A549 (cell line): ENCODE results near the gene LAMTOR5. TPM values are rescaled to one million over a fixed set of nuclear protein-coding genes. Genes with fewer than 3 reads are reported as not detected.

Experiments used
- ATAC-seq, 2 experiments: fragments of 200-7000 bp in 1 of 2; fragments of >200 bp in 1 of 2; cut with Nextera tagmentation in 1 of 2; cut with Tn5 transposase in 1 of 2; 3 replicates each; pipeline versions ENCODE4 v1.8.0 to v1.9.1; 2018 to 2020; ENCODE audit warnings: mild to moderate bottlenecking in 1 of 2, moderate library complexity in 1 of 2
- CTCF ChIA-PET: fragments of 300-600 bp; sonication (Branson Sonifier 250); formaldehyde crosslinking; extraction: SDS; loops from one replicate; lab custom pipeline; 2021; ENCODE audit warnings: antibody characterized with exemption, inconsistent platforms; lab: Yijun Ruan, JAX
- POLR2A ChIA-PET: fragments of 350-600 bp; formaldehyde crosslinking; extraction: SDS; loops from one replicate; lab custom pipeline; 2021; ENCODE audit warnings: antibody characterized with exemption, inconsistent platforms; lab: Yijun Ruan, JAX
- DNase-seq, 2 experiments: peaks; one replicate each; pipeline versions ENCODE4 v3.0.0 to v3.0.0-alpha.2; 2011 to 2016; ENCODE audit warnings: low read depth in 1 of 2, low spot score in 1 of 2
- FAIRE-seq: peaks from 2 replicates; lab custom pipeline; 2011; peaks lifted over from hg19 to GRCh38; lab: Jason Lieb, UNC
- H3K27ac ChIP-seq, 2 experiments: fragments of >200 bp; sonication (Bioruptor Twin); formaldehyde crosslinking; 3 replicates each; pipeline ENCODE4 v1.5.1; 2016 to 2017
- H3K4me1 ChIP-seq: fragments of >200 bp; sonication (Bioruptor Twin); formaldehyde crosslinking; 3 replicates; pipeline ENCODE4 v1.6.1; 2016
- H3K4me2 ChIP-seq: fragments of >200 bp; sonication (Bioruptor Twin); formaldehyde crosslinking; 3 replicates; pipeline ENCODE4 v1.6.1; 2016
- H3K4me3 ChIP-seq: fragments of >200 bp; sonication (Bioruptor Twin); formaldehyde crosslinking; 3 replicates; pipeline ENCODE4 v1.5.1; 2016
- H3K9me3 ChIP-seq: fragments of >200 bp; sonication (Bioruptor Twin); formaldehyde crosslinking; 3 replicates; pipeline ENCODE4 v1.6.1; 2016
- CEBPB ChIP-seq, 2 experiments: fragments of >200 bp in 1 of 2; sonication (Bioruptor Twin) in 1 of 2; formaldehyde crosslinking in 1 of 2; IDR thresholded peaks; 2 replicates each; pipeline ENCODE4 v1.6.1; 2012 to 2016
- EHF ChIP-seq: fragments of 250-450 bp; sonication (Bioruptor Pico); IDR thresholded peaks from 2 replicates; pipeline ENCODE4 v1.5.0; 2020; ENCODE audit warnings: mild to moderate bottlenecking
- ESRRA ChIP-seq: fragments of 150-350 bp; IDR thresholded peaks from 2 replicates; pipeline ENCODE4 v1.6.1; 2014; ENCODE audit warnings: mild to moderate bottlenecking, low read length, borderline replicate concordance
- FOSB ChIP-seq: fragments of 250-450 bp; sonication (Bioruptor Pico); IDR thresholded peaks from 2 replicates; pipeline ENCODE4 v1.5.0; 2020; ENCODE audit warnings: mild to moderate bottlenecking, moderate library complexity
- GATA3 ChIP-seq: IDR thresholded peaks from 2 replicates; pipeline ENCODE4 v1.6.1; 2012; ENCODE audit warnings: borderline replicate concordance
- HES2 ChIP-seq: fragments of >200 bp; sonication (Bioruptor Twin); formaldehyde crosslinking; IDR thresholded peaks from 2 replicates; pipeline ENCODE4 v1.6.1; 2016
- HEYL ChIP-seq: fragments of 250-450 bp; sonication (Bioruptor Pico); IDR thresholded peaks from 2 replicates; pipeline ENCODE4 v1.8.0; 2021; ENCODE audit warnings: mild to moderate bottlenecking, moderate library complexity
- HMGXB4 ChIP-seq: fragments of 250-450 bp; sonication (Bioruptor Pico); IDR thresholded peaks from 2 replicates; pipeline ENCODE4 v1.5.0; 2021; ENCODE audit warnings: mild to moderate bottlenecking, moderate library complexity, borderline replicate concordance
- HOXA7 ChIP-seq: fragments of 250-450 bp; sonication (Bioruptor Pico); IDR thresholded peaks from 2 replicates; pipeline ENCODE4 v1.5.0; 2020; ENCODE audit warnings: mild to moderate bottlenecking, moderate library complexity
- MAZ ChIP-seq: fragments of 150-350 bp; IDR thresholded peaks from 2 replicates; pipeline ENCODE4 v1.6.1; 2014; ENCODE audit warnings: antibody characterized with exemption, low read depth, low read length, borderline replicate concordance
- NR3C1 ChIP-seq: fragments of >200 bp; sonication (Bioruptor Twin); formaldehyde crosslinking; IDR thresholded peaks from 3 replicates; pipeline ENCODE4 v1.6.1; 2017
- PHF8 ChIP-seq: fragments of 200-600 bp; sonication (generic); IDR thresholded peaks from 2 replicates; pipeline ENCODE4 v1.6.1; 2016; ENCODE audit warnings: low read depth, mild to moderate bottlenecking, antibody characterized with exemption, moderate library complexity, borderline replicate concordance
- RCOR1 ChIP-seq: fragments of 150-350 bp; IDR thresholded peaks from 2 replicates; pipeline ENCODE4 v1.6.1; 2014; ENCODE audit warnings: antibody characterized with exemption, low read length, low read depth
- REST ChIP-seq: fragments of 200-600 bp; sonication (generic); IDR thresholded peaks from 2 replicates; pipeline ENCODE4 v1.6.1; 2016; ENCODE audit warnings: antibody characterized with exemption, mild to moderate bottlenecking, moderate library complexity
- SMC3 ChIP-seq: fragments of >200 bp; sonication (Bioruptor Twin); formaldehyde crosslinking; IDR thresholded peaks from 3 replicates; pipeline ENCODE4 v1.6.1; 2018; ENCODE audit warnings: inconsistent platforms
- SREBF2 ChIP-seq: fragments of 450-650 bp; IDR thresholded peaks from 2 replicates; pipeline ENCODE4 v1.6.1; 2014; ENCODE audit warnings: mild to moderate bottlenecking, moderate library complexity
- ZFP36 ChIP-seq: fragments of 450-650 bp; IDR thresholded peaks from 2 replicates; pipeline ENCODE4 v1.6.1; 2014; ENCODE audit warnings: borderline replicate concordance; ENCODE audit not compliant: partially characterized antibody
- ZSCAN20 ChIP-seq: fragments of 250-450 bp; sonication (Bioruptor Pico); IDR thresholded peaks from 2 replicates; pipeline ENCODE4 v1.8.0; 2022; ENCODE audit warnings: mild to moderate bottlenecking, moderate library complexity
- WGBS: methylation state at CpG from one replicate; pipeline ENCODE4 v1.1.6; 2017; ENCODE audit errors: missing lambda C conversion rate; 5-methylcytosine and 5-hydroxymethylcytosine counted together
- polyA plus RNA-seq, 4 experiments: library from polyadenylated mRNA; depleted of rRNA in 3 of 4; stranded (reverse); fragments of >200 nt; fragmentation: RNase III in 1 of 4; extraction: RNeasy Plus Mini Kit Qiagen cat#74134 plus additional on column Dnase treatment in 1 of 4; gene quantifications; 2 replicates in 3 of 4; 3 replicates in 1 of 4; pipeline ENCODE4 v1.2.3, GENCODE V29; 2011 to 2017
- TF ChIP-seq, protein P1 (sequence below): fragments of 450-650 bp; IDR thresholded peaks from 2 replicates; pipeline ENCODE4 v1.6.1; 2014; ENCODE audit warnings: antibody characterized with exemption

The LAMTOR5 gene
- polyA plus RNA-seq, 2 of the 4 experiments (the other 2 are of a cell fraction): 254 to 256 TPM

- no peak overlapping the region for H3K4me3 ChIP-seq
- ATAC-seq: no peak
- TF ChIP-seq HOXA7 (CRISPR knock-in tag) (no peak), REST (no peak), EHF (CRISPR knock-in tag) (no peak), SMC3 (no peak), ESRRA (no peak), PHF8 (no peak)
- TF ChIP-seq, all 56 proteins: peak for 0
- ChIA-PET CTCF (interaction anchor here (0.9 to 11.4 kb wide), 6 partner anchors 18 to 234 kb away, joined by 4 to 140 read pairs (median 12); no protein-coding TSS in a partner anchor), POLR2A (no interaction called here)
- DNase-seq (no peak), FAIRE-seq (no peak)
- H3K27ac ChIP-seq: no peak overlapping the region
- H3K4me1 ChIP-seq: peaks cover 12% of the 10 kb centered on the region
- no peak overlapping the region for H3K4me2 ChIP-seq
- no peaks in the 10 kb centered on the region for H3K9me3 ChIP-seq
- 48% methylated on average over 4 of the region's 4 CpGs for WGBS
These were observed 23.4 kb upstream of the LAMTOR5 start for GRCh38 chr1:110430901-110431300.

DNA sequence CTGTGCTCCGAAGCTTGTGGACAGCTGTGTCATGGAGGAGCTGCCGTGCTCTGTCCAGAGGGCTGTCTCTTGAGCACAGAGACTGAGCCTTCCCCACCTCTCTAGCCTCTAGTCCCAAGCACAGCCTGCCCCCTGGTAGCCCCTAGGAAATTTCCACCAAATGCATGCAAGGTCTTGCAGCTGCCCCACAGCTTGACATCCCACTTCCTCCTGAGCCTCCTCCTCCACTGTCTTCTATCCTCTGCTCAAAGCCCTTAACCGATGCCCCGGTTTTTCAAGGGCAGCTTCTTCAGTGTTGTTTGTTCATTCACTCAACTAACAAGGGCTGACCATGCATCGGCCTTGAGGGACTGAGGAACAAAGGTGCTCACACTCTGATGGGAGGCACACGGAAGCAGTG is 22.9 kb upstream of the LAMTOR5 start:
- peaks cover 12% of the 10 kb centered on the region for H3K4me1 ChIP-seq
- DNase-seq (no peak), ATAC-seq (no peak), FAIRE-seq (no peak)
- H3K27ac ChIP-seq: no peak overlapping the region
- no peak for TF ChIP-seq REST
- no peak for TF ChIP-seq RCOR1
- no peak for TF ChIP-seq SREBF2
- TF ChIP-seq MAZ: no peak
- no peak for TF ChIP-seq ZSCAN20
- no peak for TF ChIP-seq CEBPB (IDR thresholded peaks at IDR 0.05)
- TF ChIP-seq ZFP36: no peak
- TF ChIP-seq GATA3: no peak
- TF ChIP-seq NR3C1: no peak
- WGBS: 73% methylated on average over 6 of the region's 6 CpGs
- H3K4me3 ChIP-seq: no peak overlapping the region
- H3K9me3 ChIP-seq: no peaks in the 10 kb centered on the region
- ChIA-PET POLR2A (no interaction called here), CTCF (interaction anchor here (0.5 to 11.4 kb wide), 10 partner anchors 11 to 233 kb away, joined by 3 to 140 read pairs (median 6); no protein-coding TSS in a partner anchor)
- H3K4me2 ChIP-seq: no peak overlapping the region

GRCh38 chr1:110428946-110429345 is 21.5 kb upstream of the LAMTOR5 start:
- ChIA-PET CTCF (interaction anchor here (0.7 to 11.4 kb wide), 5 partner anchors 16 to 67 kb away, joined by 3 to 140 read pairs (median 16); no protein-coding TSS in a partner anchor), POLR2A (no interaction called here)
- no peak for FAIRE-seq
- no peak for TF ChIP-seq HEYL (CRISPR knock-in tag)
- no peak for TF ChIP-seq GATA3
- no peak for TF ChIP-seq HMGXB4 (CRISPR knock-in tag)
- TF ChIP-seq HES2: no peak
- no peak for TF ChIP-seq FOSB (CRISPR knock-in tag)
- TF ChIP-seq, protein P1, sequence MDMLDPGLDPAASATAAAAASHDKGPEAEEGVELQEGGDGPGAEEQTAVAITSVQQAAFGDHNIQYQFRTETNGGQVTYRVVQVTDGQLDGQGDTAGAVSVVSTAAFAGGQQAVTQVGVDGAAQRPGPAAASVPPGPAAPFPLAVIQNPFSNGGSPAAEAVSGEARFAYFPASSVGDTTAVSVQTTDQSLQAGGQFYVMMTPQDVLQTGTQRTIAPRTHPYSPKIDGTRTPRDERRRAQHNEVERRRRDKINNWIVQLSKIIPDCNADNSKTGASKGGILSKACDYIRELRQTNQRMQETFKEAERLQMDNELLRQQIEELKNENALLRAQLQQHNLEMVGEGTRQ: no peak
- 50% methylated on average over 3 of the region's 4 CpGs for WGBS
- H3K27ac ChIP-seq: no peak overlapping the region
- H3K4me3 ChIP-seq: no peak overlapping the region
- H3K9me3 ChIP-seq: no peaks in the 10 kb centered on the region
- no peak for DNase-seq
- H3K4me1 ChIP-seq: peaks cover 8% of the 10 kb centered on the region
- no peak for ATAC-seq
- H3K4me2 ChIP-seq: no peak overlapping the region
